Sciatic nerve (tissue), 2 donors: ENCODE data around the gene EPHA3. TPM values are rescaled to one million over a fixed set of nuclear protein-coding genes. Genes with fewer than 3 reads are reported as not detected.
A peak's percentile ranks its signal among the peaks of the same experiment; 100 is the strongest.
"Not testable (repeated sequence)": the region's sequence is repeated elsewhere in the genome, so short reads cannot be mapped to it uniquely, and the experiment has no call there.

Experiments used
- ATAC-seq: fragments of 200-7000 bp; cut with Tn5 transposase; one replicate; pipeline ENCODE4 v1.9.1; 2020; ENCODE audit warnings: mild to moderate bottlenecking, moderate library complexity
- DNase-seq: peaks from one replicate; pipeline ENCODE4 v3.0.0-alpha.2; 2020; ENCODE audit warnings: low spot score
- intact Hi-C: fragments of 100-400 bp; cut with DNase I; formaldehyde crosslinking; loops from one replicate; pipeline ENCODE4 v1.14.2; 2022
- total RNA-seq: library from RNA; stranded (reverse); fragmentation: NEBNext Ultra II Directional; extraction: Animal tissue kit (Norgen Biotek cat#: 25700); gene quantifications from one replicate; pipeline ENCODE4 v1.2.1, GENCODE V29; 2021
- donor health status: DM: no; HTN: no; CAD: no.
- donor health status: DM: no; HTN: no; CAD: no.

The EPHA3 gene
- total RNA-seq, 1 donor from 2014 or later: 12.6 TPM

DNA sequence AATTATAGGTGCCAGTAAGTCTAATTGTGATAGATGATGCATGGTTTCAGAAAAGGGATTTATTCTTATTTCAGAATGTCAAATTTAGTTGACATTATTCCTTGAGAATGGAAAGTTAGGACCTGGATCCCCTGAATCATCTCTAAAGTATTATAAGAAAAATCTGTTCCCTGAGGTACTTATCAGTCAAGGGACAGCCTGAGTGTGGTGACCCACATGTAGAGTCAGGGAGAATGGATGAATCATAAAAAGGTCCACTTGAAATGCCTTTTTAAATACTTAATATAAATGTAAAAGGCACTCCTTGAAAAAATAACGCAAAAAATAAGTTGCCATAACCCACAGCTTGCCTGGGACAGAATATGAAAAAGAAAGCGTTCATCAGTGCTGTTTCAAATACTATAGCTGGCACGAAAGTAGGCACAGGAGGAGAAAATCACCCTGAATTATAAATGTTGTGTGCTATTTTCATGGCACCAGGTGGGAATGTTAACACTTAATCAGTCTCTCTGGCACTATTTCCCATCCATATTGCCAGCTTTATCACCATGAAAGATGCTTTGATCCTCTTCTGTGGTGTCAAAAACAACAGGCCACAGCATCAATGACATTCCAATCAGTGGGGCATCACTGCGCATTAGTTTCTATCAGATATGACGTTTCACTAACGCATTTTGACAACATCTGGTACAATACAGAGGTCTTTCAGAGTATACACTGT, 208.5 kb downstream of the EPHA3 start:
- intact Hi-C loops: no loop called here
- DNase-seq (no peak), ATAC-seq (no peak)

DNA sequence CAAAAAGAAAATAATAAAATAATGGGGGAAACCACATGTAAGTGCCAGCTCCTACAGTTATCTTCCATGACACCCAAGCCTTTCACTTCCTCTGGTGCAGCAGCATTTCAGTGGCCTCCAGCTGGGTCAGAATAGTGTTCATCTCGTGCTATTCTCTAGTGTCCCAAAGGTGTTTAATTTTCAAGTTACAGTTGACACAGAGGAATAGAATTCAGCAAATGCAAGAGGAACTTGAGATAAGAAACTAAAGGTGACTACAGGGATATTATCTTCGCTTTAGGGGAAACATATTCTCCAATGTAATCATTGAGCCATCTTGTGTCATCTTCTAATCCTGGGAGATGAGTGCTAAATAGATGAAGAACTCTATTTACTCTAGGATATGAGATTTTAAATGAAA, 212.8 kb downstream of the EPHA3 start:
- intact Hi-C loops: loop anchor here (10.0 kb wide), 1 partner anchor 55 kb away; no protein-coding TSS in a partner anchor
- ATAC-seq: no peak
- no peak for DNase-seq

DNA sequence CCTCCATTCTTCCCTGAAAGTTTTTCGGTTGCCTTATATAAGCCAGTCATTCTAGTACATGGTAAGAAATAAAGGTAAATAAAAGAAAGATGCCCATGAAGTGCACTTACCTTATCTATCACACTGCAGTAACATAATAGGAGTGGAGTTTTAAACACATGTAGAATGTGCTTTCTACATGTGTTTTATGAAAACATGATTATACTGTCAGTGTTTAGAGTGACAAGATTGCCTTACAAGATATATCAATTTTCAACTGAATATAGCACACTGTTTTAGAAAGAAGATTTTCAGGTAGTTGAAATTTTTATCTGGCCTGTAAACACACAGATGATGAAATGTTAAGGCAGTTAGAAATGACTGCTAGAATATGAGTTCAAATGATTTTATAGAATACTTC, 219.6 kb downstream of the EPHA3 start:
- intact Hi-C loops: loop anchor here (10.0 kb wide), 1 partner anchor 48 kb away; no protein-coding TSS in a partner anchor
- ATAC-seq (no peak), DNase-seq (no peak)

- intact Hi-C loops: no loop called here
- ATAC-seq (no peak), DNase-seq (no peak)
These were observed 225.0 kb downstream of the EPHA3 start for GRCh38 chr3:89332386-89332785.

DNA sequence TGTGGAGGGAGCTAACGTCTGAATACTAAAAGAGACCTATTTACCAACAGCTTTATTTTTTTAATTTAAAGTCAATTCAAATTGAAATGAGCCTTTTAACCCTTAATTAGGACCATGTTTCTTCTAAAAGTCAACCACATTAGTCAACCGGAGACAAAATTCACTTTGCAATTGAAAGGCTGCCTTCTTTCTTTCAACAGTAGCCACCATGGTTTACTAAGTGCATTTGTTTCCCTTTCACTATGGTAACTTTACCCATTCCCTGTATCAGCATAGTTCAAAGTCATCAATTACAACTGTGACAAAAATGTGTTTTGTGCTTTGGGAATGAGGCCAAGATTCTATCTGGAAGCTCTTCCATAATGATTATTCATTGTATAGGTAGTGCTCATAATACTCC, 225.4 kb downstream of the EPHA3 start:
- no peak for DNase-seq
- ATAC-seq: no peak
- intact Hi-C loops: no loop called here

DNA sequence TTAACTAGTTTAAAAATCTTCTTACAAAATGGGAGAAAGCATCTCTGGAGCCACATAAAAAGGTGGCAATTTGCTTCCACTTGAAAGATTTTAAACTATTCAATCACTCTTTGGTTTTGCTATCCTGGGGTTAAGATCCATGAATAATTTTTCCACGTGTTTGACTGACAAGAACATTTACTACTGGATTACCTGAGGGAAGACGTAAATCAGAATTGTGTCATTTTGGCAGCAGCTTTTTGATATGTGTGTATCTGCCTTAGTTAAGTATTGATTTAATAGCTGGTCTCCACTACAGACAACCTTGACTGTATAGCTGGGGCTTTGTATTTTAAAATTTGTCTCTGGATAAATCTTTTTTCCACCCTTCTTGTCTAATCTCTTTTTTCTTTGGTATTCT, 228.3 kb downstream of the EPHA3 start:
- ATAC-seq (no peak), DNase-seq (no peak)
- intact Hi-C loops: loop anchor here (5.0 kb wide), 1 partner anchor 502 kb away; no protein-coding TSS in a partner anchor

- DNase-seq: no peak
- intact Hi-C loops: no loop called here
- ATAC-seq: peak; percentile 41
These were observed 233.0 kb downstream of the EPHA3 start for GRCh38 chr3:89340408-89340807.

DNA sequence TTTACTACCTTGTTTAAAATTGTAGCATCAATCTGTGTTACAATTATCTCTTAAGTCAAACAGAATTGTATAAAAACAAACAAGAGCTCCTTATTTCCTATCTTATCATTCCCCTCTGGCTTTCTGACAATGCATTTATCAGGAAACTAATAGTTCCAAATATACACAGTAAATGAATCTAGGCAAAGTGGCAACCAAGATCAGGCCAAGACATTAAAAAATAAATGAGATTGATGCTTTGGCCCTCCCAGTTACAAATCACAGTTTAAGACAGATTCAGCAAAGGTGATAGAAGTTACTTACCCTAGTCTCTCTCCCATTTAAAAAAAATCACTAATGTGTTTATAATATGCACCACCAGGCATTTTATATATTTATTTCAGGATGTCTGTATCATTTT, 236.7 kb downstream of the EPHA3 start:
- intact Hi-C loops: no loop called here
- DNase-seq (no peak), ATAC-seq (no peak)

DNA sequence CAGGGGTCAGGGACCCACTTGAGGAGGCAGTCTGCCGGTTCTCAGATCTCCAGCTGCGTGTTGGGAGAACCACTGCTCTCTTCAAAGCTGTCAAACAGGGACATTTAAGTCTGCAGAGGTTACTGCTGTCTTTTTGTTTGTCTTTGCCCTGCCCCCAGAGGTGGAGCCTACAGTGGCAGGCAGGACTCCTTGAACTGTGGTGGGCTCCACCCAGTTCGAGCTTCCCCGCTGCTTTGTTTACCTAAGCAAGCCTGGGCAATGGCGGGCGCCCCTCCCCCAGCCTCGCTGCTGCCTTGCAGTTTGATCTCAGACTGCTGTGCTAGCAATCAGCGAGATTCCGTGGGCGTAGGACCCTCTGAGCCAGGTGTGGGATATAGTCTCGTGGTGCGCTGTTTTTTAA, 243.5 kb downstream of the EPHA3 start:
- DNase-seq, intact Hi-C loops, ATAC-seq: not testable (repeated sequence)

- intact Hi-C loops: no loop called here
- DNase-seq: no peak
- no peak for ATAC-seq
These were observed 246.0 kb downstream of the EPHA3 start for GRCh38 chr3:89353465-89353864.

DNA sequence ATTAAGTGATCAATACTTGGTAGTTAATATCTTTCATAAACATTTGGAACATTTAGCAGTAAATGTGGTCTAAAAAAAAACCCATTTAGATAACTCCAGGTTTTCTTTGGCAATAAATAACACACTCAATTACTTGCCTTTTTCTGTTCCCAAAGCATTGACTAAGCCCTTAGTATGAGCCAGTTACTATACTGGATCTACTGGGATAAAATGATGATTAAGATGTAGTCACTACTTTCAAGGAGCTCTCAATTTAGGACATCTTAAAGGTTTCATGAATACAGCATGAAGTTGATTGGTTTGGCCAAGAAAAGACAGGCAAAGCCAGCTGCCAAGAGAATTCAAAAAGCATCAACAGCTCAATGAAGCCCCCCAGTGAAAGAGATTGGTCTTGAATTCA, 250.9 kb downstream of the EPHA3 start:
- intact Hi-C loops: no loop called here

DNA sequence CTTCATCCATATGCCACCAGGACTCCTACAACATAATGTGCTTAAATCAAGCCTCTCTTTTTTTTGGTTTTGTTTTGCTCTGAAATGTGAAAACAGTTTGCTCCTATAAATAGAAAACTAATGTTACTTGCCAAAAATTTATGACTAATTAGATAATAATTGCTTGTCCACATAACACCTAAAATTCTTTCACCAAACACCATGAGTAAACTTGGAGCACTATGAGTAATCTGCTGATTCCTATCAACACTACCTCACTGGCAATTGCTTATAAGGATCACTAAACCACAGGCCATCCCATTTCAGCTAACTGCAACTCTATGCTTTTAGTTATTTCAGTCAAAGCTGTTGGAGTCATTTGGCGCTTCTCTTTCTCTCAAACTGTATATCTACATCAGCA, 252.7 kb downstream of the EPHA3 start:
- no peak for DNase-seq
- intact Hi-C loops: no loop called here
- ATAC-seq: no peak

More for the DNA sequence above, 250.9 kb downstream of the EPHA3 start:
- ATAC-seq (no peak), DNase-seq (no peak)

- intact Hi-C loops: no loop called here
- ATAC-seq: no peak
These were observed 255.1 kb downstream of the EPHA3 start for GRCh38 chr3:89362496-89362895.

DNA sequence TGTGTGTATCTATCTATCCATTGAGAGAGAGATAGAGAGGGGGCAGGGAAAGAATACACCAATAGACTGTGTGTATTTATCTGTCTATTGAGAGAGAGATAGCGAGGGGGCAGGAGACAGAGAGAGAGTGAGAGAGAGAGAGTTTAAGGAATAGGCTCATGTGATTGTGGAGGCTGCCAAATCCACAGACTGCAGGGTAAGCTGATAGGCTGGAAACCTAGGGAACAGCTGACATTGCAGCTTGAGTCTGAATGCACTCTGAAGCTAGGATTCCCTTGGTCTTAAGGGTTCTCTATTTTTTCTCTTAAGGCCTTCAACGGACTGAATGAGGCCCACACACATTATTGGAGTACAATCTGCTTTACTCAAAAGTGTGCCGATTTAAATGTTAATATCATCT, 255.8 kb downstream of the EPHA3 start:
- intact Hi-C loops: no loop called here
- no peak for ATAC-seq
- no peak for DNase-seq

More at GRCh38 chr3:89362496-89362895, 255.1 kb downstream of the EPHA3 start:
- no peak for DNase-seq

DNA sequence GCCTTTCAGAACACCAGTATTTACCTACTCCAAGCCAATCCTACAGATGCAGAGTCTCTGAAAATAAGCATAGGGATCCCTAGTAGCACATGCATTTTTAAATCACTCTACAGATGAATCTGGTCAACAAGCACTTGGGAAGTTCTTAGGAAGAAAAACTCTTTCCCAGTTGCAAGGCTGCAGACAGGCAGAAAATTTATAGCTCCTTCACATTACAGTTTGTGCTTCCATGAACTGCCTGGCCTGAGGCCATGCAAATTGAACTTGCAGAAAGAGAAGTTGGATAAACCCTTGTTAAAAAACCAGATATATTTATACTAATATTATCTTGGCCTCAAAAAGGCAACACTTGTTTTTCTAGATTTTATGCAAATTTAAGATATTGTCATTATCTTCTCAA, 256.9 kb downstream of the EPHA3 start:
- DNase-seq (no peak), ATAC-seq (no peak)
- intact Hi-C loops: no loop called here

DNA sequence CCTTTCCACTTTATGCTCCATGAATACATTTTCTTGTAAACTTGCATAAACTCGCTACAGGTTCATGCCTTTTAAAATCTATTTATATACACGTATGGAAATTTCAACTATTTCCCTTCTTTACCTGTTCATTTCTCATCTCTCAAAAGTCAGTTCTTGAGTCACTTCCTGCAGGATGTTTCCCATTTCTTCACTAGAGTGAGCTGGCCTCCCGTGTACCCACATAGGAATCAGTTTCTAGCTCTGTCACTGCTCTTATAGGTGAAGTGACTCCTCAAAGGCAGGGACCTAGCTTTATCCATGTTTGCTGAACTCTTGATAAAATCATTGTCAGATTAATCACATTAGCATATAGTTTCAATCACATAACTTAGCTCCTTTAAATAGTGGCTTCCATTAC, 259.7 kb downstream of the EPHA3 start:
- no peak for ATAC-seq
- intact Hi-C loops: no loop called here

GRCh38 chr3:89368846-89369245, 261.4 kb downstream of the EPHA3 start:
- no peak for ATAC-seq
- intact Hi-C loops: no loop called here
- DNase-seq: no peak

More for the DNA sequence above, 259.7 kb downstream of the EPHA3 start:
- no peak for DNase-seq

- DNase-seq (no peak), ATAC-seq (peak; percentile 59)
- intact Hi-C loops: loop anchor here (10.0 kb wide), 1 partner anchor 48 kb away; no protein-coding TSS in a partner anchor
These were observed 265.0 kb downstream of the EPHA3 start for GRCh38 chr3:89372456-89372855.

- ATAC-seq (no peak), DNase-seq (no peak)
- intact Hi-C loops: loop anchor here (10.0 kb wide), 1 partner anchor 49 kb away; no protein-coding TSS in a partner anchor
These were observed 266.0 kb downstream of the EPHA3 start for GRCh38 chr3:89373434-89373833.

- intact Hi-C loops: loop anchor here (10.0 kb wide), 1 partner anchor 51 kb away; no protein-coding TSS in a partner anchor
- DNase-seq (no peak), ATAC-seq (no peak)
These were observed 268.0 kb downstream of the EPHA3 start for GRCh38 chr3:89375451-89375850.

GRCh38 chr3:89380016-89380415, 272.6 kb downstream of the EPHA3 start:
- intact Hi-C loops: no loop called here
- no peak for DNase-seq
- no peak for ATAC-seq
